ENCODE data around the gene BAZ2A. TPM values are rescaled to one million over a fixed set of nuclear protein-coding genes. Genes with fewer than 3 reads are reported as not detected.

BAZ2A gene
- polyA plus RNA-seq, 3 donors, result 8.9 to 86.0 (median 21.1) TPM

- H3K9me3 ChIP-seq (replicated peaks in 1 of 2; ENCODE audit: control insufficient read depth in 1 of 2, insufficient read depth in 1 of 2, low read length in 2 of 2), result no peaks in the 10 kb centered on the region
- peaks cover 98% of the 10 kb centered on the region for H3K79me2 ChIP-seq (ENCODE audit: insufficient read depth, low read length)
- H3K4me1 Mint-ChIP-seq, result no peaks in the 10 kb centered on the region
- peaks cover 0 to 3% (median 0%) of the 10 kb centered on the region in 3 donors for H3K27me3 Mint-ChIP-seq (ENCODE audit: low read depth in 3 of 3)
- H3K27ac ChIP-seq (ENCODE audit: low read depth in 1 of 2, low read length in 2 of 2), result peak overlapping the region in 1 of 2 donors; percentile 4
- no peak overlapping the region for H3K9ac ChIP-seq (ENCODE audit: insufficient read depth, low read length, poor library complexity, severe bottlenecking)
- 100% methylated on average over 2 of the region's 2 CpGs for WGBS (ENCODE audit: insufficient coverage)
- peaks cover 53 to 76% of the 10 kb centered on the region in 2 donors for H3K36me3 Mint-ChIP-seq
- peaks cover 49 to 64% of the 10 kb centered on the region in 2 donors for H3K36me3 ChIP-seq (replicated peaks in 1 of 2; ENCODE audit: control insufficient read depth in 1 of 2, insufficient read depth in 2 of 2, low read length in 2 of 2)
- no peak overlapping the region for H3K27ac Mint-ChIP-seq
- no peaks in the 10 kb centered on the region for H3K4me1 ChIP-seq (ENCODE audit: control insufficient read depth in 1 of 2, insufficient read depth in 2 of 2, low read length in 2 of 2)
- no peaks in the 10 kb centered on the region for H3K9me3 Mint-ChIP-seq
- no peak overlapping the region for H2AFZ ChIP-seq (ENCODE audit: insufficient read depth, low read depth, low read length, poor library complexity, severe bottlenecking)
- peaks cover 99% of the 10 kb centered on the region for H4K20me1 ChIP-seq (ENCODE audit: insufficient read depth, low read length)
- no peak for DNase-seq
- H3K4me3 ChIP-seq (replicated peaks in 1 of 3; ENCODE audit: low read depth in 2 of 3, low read length in 3 of 3), result no peak overlapping the region
- no peak overlapping the region for H3K4me2 ChIP-seq (replicated peaks; ENCODE audit: extremely low read depth, low read length, poor library complexity, severe bottlenecking)
- H3K27me3 ChIP-seq (ENCODE audit: control insufficient read depth in 2 of 2, insufficient read depth in 2 of 2, low read length in 2 of 2), result no peaks in the 10 kb centered on the region
- no peak overlapping the region for H3K4me3 Mint-ChIP-seq
- no peak for TF ChIP-seq CTCF (IDR thresholded peaks at IDR 0.05)
- intact Hi-C loops (cut with micrococcal nuclease), result no loop called here
Observed at GRCh38 chr12:56671608-56672007, 41.5 kb upstream of the BAZ2A start.

GRCh38 chr12:56670836-56671235, 40.7 kb upstream of the BAZ2A start:
- Mint-ChIP-seq H3K27ac (peak overlapping the region in 2 of 7 donors; percentile 46), H3K27me3 (ENCODE audit: low read depth in 3 of 3) (peaks cover 0 to 3% (median 0%) of the 10 kb centered on the region in 3 donors), H3K36me3 (peaks cover 59 to 81% of the 10 kb centered on the region in 2 donors), H3K4me1 (no peaks in the 10 kb centered on the region), H3K9me3 (no peaks in the 10 kb centered on the region), H3K4me3 (no peak overlapping the region)
- no peak overlapping the region for H3K9ac ChIP-seq (ENCODE audit: insufficient read depth, low read length, poor library complexity, severe bottlenecking)
- H4K20me1 ChIP-seq (ENCODE audit: insufficient read depth, low read length), result peaks cover 98% of the 10 kb centered on the region
- no peak overlapping the region for H3K4me3 ChIP-seq (replicated peaks in 1 of 3; ENCODE audit: low read depth in 2 of 3, low read length in 3 of 3)
- H3K4me2 ChIP-seq (replicated peaks; ENCODE audit: extremely low read depth, low read length, poor library complexity, severe bottlenecking), result no peak overlapping the region
- intact Hi-C loops (cut with micrococcal nuclease), result no loop called here
- no peak overlapping the region for H2AFZ ChIP-seq (ENCODE audit: insufficient read depth, low read depth, low read length, poor library complexity, severe bottlenecking)
- no peak for DNase-seq
- no peaks in the 10 kb centered on the region for H3K4me1 ChIP-seq (ENCODE audit: control insufficient read depth in 1 of 2, insufficient read depth in 2 of 2, low read length in 2 of 2)
- no peak overlapping the region for H3K27ac ChIP-seq (ENCODE audit: low read depth in 1 of 2, low read length in 2 of 2)
- H3K9me3 ChIP-seq (replicated peaks in 1 of 2; ENCODE audit: control insufficient read depth in 1 of 2, insufficient read depth in 1 of 2, low read length in 2 of 2), result no peaks in the 10 kb centered on the region
- peaks cover 57 to 71% of the 10 kb centered on the region in 2 donors for H3K36me3 ChIP-seq (replicated peaks in 1 of 2; ENCODE audit: control insufficient read depth in 1 of 2, insufficient read depth in 2 of 2, low read length in 2 of 2)
- no peak for TF ChIP-seq CTCF (IDR thresholded peaks at IDR 0.05)
- no peaks in the 10 kb centered on the region for H3K27me3 ChIP-seq (ENCODE audit: control insufficient read depth in 2 of 2, insufficient read depth in 2 of 2, low read length in 2 of 2)
- 100% methylated on average over 2 of the region's 4 CpGs for WGBS (ENCODE audit: insufficient coverage)
- H3K79me2 ChIP-seq (ENCODE audit: insufficient read depth, low read length), result peaks cover 97% of the 10 kb centered on the region

All from CD14-positive monocyte (primary cell).